HEK293 (cell line): ENCODE measurements around the gene PPP1CC.
A peak's percentile ranks its signal among the peaks of the same experiment; 100 is the strongest.

Experiments used
- CTCF ChIA-PET: fragments of 350-600 bp; formaldehyde crosslinking; extraction: SDS; loops from one replicate; lab custom pipeline; 2021; ENCODE audit warnings: antibody characterized with exemption; lab: Yijun Ruan, JAX
- POLR2A ChIA-PET: fragments of 300-600 bp; formaldehyde crosslinking; extraction: SDS; loops from one replicate; lab custom pipeline; 2020; ENCODE audit warnings: antibody characterized with exemption, inconsistent platforms; lab: Yijun Ruan, JAX
- H3K27ac ChIP-seq: fragments of 200-500 bp; sonication (Bioruptor generic); 2 replicates; pipeline ENCODE4 v1.5.1; 2014; ENCODE audit warnings: low read depth, low read length, control low read depth, inconsistent platforms; ENCODE audit errors: extremely low read depth
- H3K36me3 ChIP-seq, 2 experiments: fragments of 200-500 bp in 1 of 2; sonication (Bioruptor generic) in 1 of 2; 1 replicate in 1 of 2; 2 replicates in 1 of 2; pipeline ENCODE4 v1.5.1; 2014 to 2017; ENCODE audit warnings: inconsistent platforms in 2 of 2, low read length in 2 of 2; ENCODE audit not compliant: control insufficient read depth in 2 of 2, insufficient read depth in 1 of 2
- H3K4me1 ChIP-seq: fragments of 200-500 bp; sonication (Bioruptor generic); 2 replicates; pipeline ENCODE4 v1.5.1; 2014; ENCODE audit warnings: mild to moderate bottlenecking, low read length, inconsistent platforms; ENCODE audit not compliant: control insufficient read depth, insufficient read depth
- H3K4me3 ChIP-seq: 2 replicates; pipeline ENCODE4 v1.5.1; 2011; ENCODE audit warnings: low read depth, mild to moderate bottlenecking, control low read depth, low read length, moderate library complexity
- H3K9me3 ChIP-seq: fragments of 200-500 bp; sonication (Bioruptor generic); 2 replicates; pipeline ENCODE4 v1.5.1; 2014; ENCODE audit warnings: low read depth, low read length, inconsistent platforms; ENCODE audit not compliant: control insufficient read depth, insufficient read depth
- EGR2 ChIP-seq: fragments of 450-650 bp; formaldehyde crosslinking; IDR thresholded peaks from 2 replicates; pipeline ENCODE4 v1.5.1; 2016; ENCODE audit warnings: low read depth, missing biosample characterization, missing genetic modification characterization
- SCRT1 ChIP-seq: fragments of 450-650 bp; formaldehyde crosslinking; IDR thresholded peaks from 2 replicates; pipeline ENCODE4 v1.5.1; 2016; ENCODE audit warnings: missing biosample characterization, missing genetic modification characterization, borderline replicate concordance
- TCF7L2 ChIP-seq: IDR thresholded peaks from 2 replicates; pipeline ENCODE4 v1.6.1; 2011; ENCODE audit warnings: low read depth, mild to moderate bottlenecking, inconsistent platforms, low read length, moderate library complexity, borderline replicate concordance
- ZBTB8A ChIP-seq: fragments of 450-650 bp; formaldehyde crosslinking; IDR thresholded peaks from 2 replicates; pipeline ENCODE4 v1.5.1; 2016; ENCODE audit warnings: missing biosample characterization, missing genetic modification characterization
- ZFP3 ChIP-seq: fragments of 450-650 bp; formaldehyde crosslinking; IDR thresholded peaks from 2 replicates; pipeline ENCODE4 v1.5.1; 2016; ENCODE audit warnings: low read depth, missing biosample characterization, missing genetic modification characterization
- ZNF302 ChIP-seq: fragments of 450-650 bp; formaldehyde crosslinking; IDR thresholded peaks from 2 replicates; pipeline ENCODE4 v1.5.1; 2016; ENCODE audit warnings: missing biosample characterization, missing genetic modification characterization, low read depth
- ZNF416 ChIP-seq: fragments of 450-650 bp; formaldehyde crosslinking; IDR thresholded peaks from 2 replicates; pipeline ENCODE4 v1.5.1; 2016; ENCODE audit warnings: missing biosample characterization, missing genetic modification characterization
- ZNF544 ChIP-seq: fragments of 450-650 bp; formaldehyde crosslinking; IDR thresholded peaks from 2 replicates; pipeline ENCODE4 v1.5.0; 2017; ENCODE audit warnings: missing biosample characterization, missing genetic modification characterization
- ZNF558 ChIP-seq: fragments of 450-650 bp; formaldehyde crosslinking; IDR thresholded peaks from 2 replicates; pipeline ENCODE4 v1.5.1; 2016; ENCODE audit warnings: missing biosample characterization, missing genetic modification characterization
- ZNF660 ChIP-seq: fragments of 450-650 bp; IDR thresholded peaks from 2 replicates; pipeline ENCODE4 v1.5.1; 2018; ENCODE audit warnings: missing biosample characterization, mild to moderate bottlenecking, missing genetic modification characterization
- ZNF677 ChIP-seq: fragments of 450-650 bp; IDR thresholded peaks from 2 replicates; pipeline ENCODE4 v1.5.0; 2018; ENCODE audit warnings: missing biosample characterization, mild to moderate bottlenecking, missing genetic modification characterization, moderate library complexity
- ZSCAN16 ChIP-seq: fragments of 450-650 bp; formaldehyde crosslinking; IDR thresholded peaks from 2 replicates; pipeline ENCODE4 v1.5.1; 2016; ENCODE audit warnings: missing biosample characterization, missing genetic modification characterization
- TF ChIP-seq, protein P1 (sequence below): fragments of 450-650 bp; formaldehyde crosslinking; IDR thresholded peaks from 2 replicates; pipeline ENCODE4 v1.5.1; 2016; ENCODE audit warnings: missing biosample characterization, missing genetic modification characterization
- TF ChIP-seq, protein P2 (sequence below): fragments of 450-650 bp; formaldehyde crosslinking; IDR thresholded peaks from 2 replicates; pipeline ENCODE4 v1.5.1; 2017; ENCODE audit warnings: missing biosample characterization, missing genetic modification characterization

The PPP1CC gene

GRCh38 chr12:110733900-110734299 is 8.8 kb downstream of the PPP1CC start (continued):
- peak; percentile 82 for TF ChIP-seq ZSCAN16 (tag by site-specific recombination)
- TF ChIP-seq, protein P1, sequence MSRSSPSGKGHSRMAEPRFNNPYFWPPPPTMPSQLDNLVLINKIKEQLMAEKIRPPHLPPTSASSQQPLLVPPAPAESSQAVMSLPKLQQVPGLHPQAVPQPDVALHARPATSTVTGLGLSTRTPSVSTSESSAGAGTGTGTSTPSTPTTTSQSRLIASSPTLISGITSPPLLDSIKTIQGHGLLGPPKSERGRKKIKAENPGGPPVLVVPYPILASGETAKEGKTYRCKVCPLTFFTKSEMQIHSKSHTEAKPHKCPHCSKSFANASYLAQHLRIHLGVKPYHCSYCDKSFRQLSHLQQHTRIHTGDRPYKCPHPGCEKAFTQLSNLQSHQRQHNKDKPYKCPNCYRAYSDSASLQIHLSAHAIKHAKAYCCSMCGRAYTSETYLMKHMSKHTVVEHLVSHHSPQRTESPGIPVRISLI (tag by site-specific recombination), result no peak

GRCh38 chr12:110733089-110733715 is 9.5 kb downstream of the PPP1CC start:
- ChIA-PET CTCF (interaction anchor here (0.6 to 1.3 kb wide), 2 partner anchors 119 to 155 kb away, joined by 3 read pairs; no protein-coding TSS in a partner anchor), POLR2A (interaction anchor here (0.6 kb wide), 1 partner anchor 607 kb away, joined by 4 read pairs; no protein-coding TSS in a partner anchor)
- peaks cover 19% of the 10 kb centered on the region for H3K4me1 ChIP-seq
- TF ChIP-seq ZNF544 (tag by site-specific recombination), result no peak
- TF ChIP-seq, protein P2, sequence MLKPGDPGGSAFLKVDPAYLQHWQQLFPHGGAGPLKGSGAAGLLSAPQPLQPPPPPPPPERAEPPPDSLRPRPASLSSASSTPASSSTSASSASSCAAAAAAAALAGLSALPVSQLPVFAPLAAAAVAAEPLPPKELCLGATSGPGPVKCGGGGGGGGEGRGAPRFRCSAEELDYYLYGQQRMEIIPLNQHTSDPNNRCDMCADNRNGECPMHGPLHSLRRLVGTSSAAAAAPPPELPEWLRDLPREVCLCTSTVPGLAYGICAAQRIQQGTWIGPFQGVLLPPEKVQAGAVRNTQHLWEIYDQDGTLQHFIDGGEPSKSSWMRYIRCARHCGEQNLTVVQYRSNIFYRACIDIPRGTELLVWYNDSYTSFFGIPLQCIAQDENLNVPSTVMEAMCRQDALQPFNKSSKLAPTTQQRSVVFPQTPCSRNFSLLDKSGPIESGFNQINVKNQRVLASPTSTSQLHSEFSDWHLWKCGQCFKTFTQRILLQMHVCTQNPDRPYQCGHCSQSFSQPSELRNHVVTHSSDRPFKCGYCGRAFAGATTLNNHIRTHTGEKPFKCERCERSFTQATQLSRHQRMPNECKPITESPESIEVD (tag by site-specific recombination), result 0 out of 2 replicates have a peak, but pooled peaks have one; percentile 21
- no peak overlapping the region for H3K4me3 ChIP-seq
- H3K36me3 ChIP-seq, result peaks cover 56 to 59% of the 10 kb centered on the region in 2 experiments
- H3K27ac ChIP-seq, result no peak overlapping the region
- H3K9me3 ChIP-seq, result no peaks in the 10 kb centered on the region

- TF ChIP-seq ZBTB8A (tag by site-specific recombination), result no peak
- TF ChIP-seq ZNF302 (tag by site-specific recombination), result no peak
- TF ChIP-seq ZNF677 (tag by site-specific recombination), result no peak
- TF ChIP-seq TCF7L2, result no peak
- ChIA-PET CTCF (interaction anchor here (0.6 kb wide), 1 partner anchor 118 kb away, joined by 3 read pairs; no protein-coding TSS in a partner anchor), POLR2A (no interaction called here)
- no peak overlapping the region for H3K27ac ChIP-seq
- no peaks in the 10 kb centered on the region for H3K9me3 ChIP-seq
- H3K4me1 ChIP-seq, result peaks cover 14% of the 10 kb centered on the region
- no peak overlapping the region for H3K4me3 ChIP-seq
- peaks cover 62 to 64% of the 10 kb centered on the region in 2 experiments for H3K36me3 ChIP-seq
Measured at GRCh38 chr12:110732572-110732971, 10.1 kb downstream of the PPP1CC start.

DNA sequence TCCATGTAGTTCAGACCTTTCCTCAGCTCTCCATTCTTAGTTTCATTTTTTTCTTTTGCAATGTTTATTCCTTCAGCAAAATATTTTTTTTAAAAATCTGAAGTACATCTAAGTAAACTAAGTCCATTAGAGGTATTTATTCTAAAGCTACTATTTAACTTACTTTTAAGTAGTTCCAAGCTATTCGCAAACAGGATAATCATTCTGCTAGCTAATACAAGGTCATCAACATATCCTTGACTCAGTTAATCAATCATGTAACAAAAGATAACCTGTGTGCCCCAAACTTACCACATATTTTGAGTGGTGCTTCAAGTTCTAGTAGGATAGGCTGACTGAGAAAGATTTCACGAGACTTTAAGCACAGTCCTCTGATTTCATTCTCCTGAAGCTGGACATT is 11.2 kb downstream of the PPP1CC start:
- TF ChIP-seq SCRT1 (tag by site-specific recombination) (no peak), ZNF558 (tag by site-specific recombination) (no peak), ZNF660 (tag by site-specific recombination) (0 out of 2 replicates have a peak, but pooled peaks have one; percentile 17), ZNF416 (tag by site-specific recombination) (no peak), EGR2 (tag by site-specific recombination) (no peak), ZFP3 (tag by site-specific recombination) (no peak)
- Histone ChIP-seq H3K9me3 (no peaks in the 10 kb centered on the region), H3K27ac (no peak overlapping the region), H3K4me3 (no peak overlapping the region), H3K36me3 (peaks cover 71 to 74% of the 10 kb centered on the region in 2 experiments), H3K4me1 (peaks cover 12% of the 10 kb centered on the region)
- ChIA-PET POLR2A (interaction anchor here (0.6 to 1.6 kb wide), 3 partner anchors 10 to 27 kb away, joined by 3 to 5 read pairs (median 3); partner anchors contain the start of gene PPP1CC), CTCF (interaction anchor here (0.5 to 0.8 kb wide), 4 partner anchors 10 to 582 kb away, joined by 3 to 5 read pairs (median 3); no protein-coding TSS in a partner anchor)
